SW 1271 (cell line): ENCODE measurements around the gene PARP16.
A peak's percentile ranks its signal among the peaks of the same experiment; 100 is the strongest.

Source experiments
- DNase-seq, 2 experiments: peaks; one replicate each; lab custom pipeline; 2025; lab: John Stamatoyannopoulos, UW

PARP16 gene

GRCh38 chr15:65311760-65312159 lies 25.1 kb upstream of the PARP16 start:
- DNase-seq, result no peak

GRCh38 chr15:65310431-65311137 lies 23.9 kb upstream of the PARP16 start:
- DNase-seq, result no peak

- no peak for DNase-seq
Measured at GRCh38 chr15:65309882-65310418, 23.3 kb upstream of the PARP16 start.

- DNase-seq, result no peak
Measured at GRCh38 chr15:65307978-65308377, 21.3 kb upstream of the PARP16 start.

- no peak for DNase-seq
Measured at GRCh38 chr15:65306551-65306950, 19.9 kb upstream of the PARP16 start.

GRCh38 chr15:65305776-65306175 lies 19.1 kb upstream of the PARP16 start:
- DNase-seq, result peak; percentile 60 to 82

- DNase-seq, result peak; percentile 100
Measured at GRCh38 chr15:65305150-65305758, 18.6 kb upstream of the PARP16 start.

- peak; percentile 100 for DNase-seq
Measured at GRCh38 chr15:65304381-65305149, 17.9 kb upstream of the PARP16 start, which contains the start of gene RNU5B-1. Gene RNU5B-1 (plus strand): TSS chr15:65304677.

- peak; percentile 32 to 79 for DNase-seq
Measured at GRCh38 chr15:65303687-65304380, 17.2 kb upstream of the PARP16 start.

GRCh38 chr15:65302061-65302460 lies 15.4 kb upstream of the PARP16 start:
- DNase-seq, result no peak

GRCh38 chr15:65300924-65301441 lies 14.3 kb upstream of the PARP16 start:
- no peak for DNase-seq

- DNase-seq, result no peak
Measured at GRCh38 chr15:65298731-65299130, 12.0 kb upstream of the PARP16 start.

- DNase-seq, result no peak
Measured at GRCh38 chr15:65292938-65293518, 6.3 kb upstream of the PARP16 start.

GRCh38 chr15:65290228-65290627 lies 3.5 kb upstream of the PARP16 start:
- DNase-seq, result no peak

- no peak for DNase-seq
Measured at GRCh38 chr15:65289261-65289854, 2.7 kb upstream of the PARP16 start.

GRCh38 chr15:65287520-65287855 lies 805 bp upstream of the PARP16 start:
- DNase-seq, result no peak

GRCh38 chr15:65286069-65286703 lies 497 bp downstream of the PARP16 start:
- DNase-seq, result no peak

- DNase-seq, result no peak
Measured at GRCh38 chr15:65285291-65286068, 1.2 kb downstream of the PARP16 start.

GRCh38 chr15:65278480-65278879 lies 8.2 kb downstream of the PARP16 start:
- no peak for DNase-seq

- no peak for DNase-seq
Measured at GRCh38 chr15:65277015-65277414, 9.7 kb downstream of the PARP16 start.
